MM.1S (cell line): ENCODE measurements around the gene GALNT10.

Experiments used
- EZH2 ChIP-seq: fragments of 300-600 bp; sonication (generic); optimal IDR thresholded peaks from 2 replicates; pipeline ENCODE3; 2017; ENCODE audit warnings: low read depth, mild to moderate bottlenecking, antibody characterized with exemption, low read length, mixed read lengths
- TF ChIP-seq, protein P1 (sequence below): fragments of 300-600 bp; sonication (generic); IDR thresholded peaks from 2 replicates; pipeline ENCODE4 v1.5.1; 2016; ENCODE audit warnings: antibody characterized with exemption, low read length, mixed read lengths

GRCh38 chr5:154411338-154411737 is 220.8 kb downstream of the GALNT10 start:
- TF ChIP-seq, protein P1, sequence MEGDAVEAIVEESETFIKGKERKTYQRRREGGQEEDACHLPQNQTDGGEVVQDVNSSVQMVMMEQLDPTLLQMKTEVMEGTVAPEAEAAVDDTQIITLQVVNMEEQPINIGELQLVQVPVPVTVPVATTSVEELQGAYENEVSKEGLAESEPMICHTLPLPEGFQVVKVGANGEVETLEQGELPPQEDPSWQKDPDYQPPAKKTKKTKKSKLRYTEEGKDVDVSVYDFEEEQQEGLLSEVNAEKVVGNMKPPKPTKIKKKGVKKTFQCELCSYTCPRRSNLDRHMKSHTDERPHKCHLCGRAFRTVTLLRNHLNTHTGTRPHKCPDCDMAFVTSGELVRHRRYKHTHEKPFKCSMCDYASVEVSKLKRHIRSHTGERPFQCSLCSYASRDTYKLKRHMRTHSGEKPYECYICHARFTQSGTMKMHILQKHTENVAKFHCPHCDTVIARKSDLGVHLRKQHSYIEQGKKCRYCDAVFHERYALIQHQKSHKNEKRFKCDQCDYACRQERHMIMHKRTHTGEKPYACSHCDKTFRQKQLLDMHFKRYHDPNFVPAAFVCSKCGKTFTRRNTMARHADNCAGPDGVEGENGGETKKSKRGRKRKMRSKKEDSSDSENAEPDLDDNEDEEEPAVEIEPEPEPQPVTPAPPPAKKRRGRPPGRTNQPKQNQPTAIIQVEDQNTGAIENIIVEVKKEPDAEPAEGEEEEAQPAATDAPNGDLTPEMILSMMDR: no peak
- TF ChIP-seq EZH2: no peak
